Measurements from ENCODE around the gene CBX5.
"Not testable (repeated sequence)": the region's sequence is repeated elsewhere in the genome, so short reads cannot be mapped to it uniquely, and the experiment has no call there.

DNA sequence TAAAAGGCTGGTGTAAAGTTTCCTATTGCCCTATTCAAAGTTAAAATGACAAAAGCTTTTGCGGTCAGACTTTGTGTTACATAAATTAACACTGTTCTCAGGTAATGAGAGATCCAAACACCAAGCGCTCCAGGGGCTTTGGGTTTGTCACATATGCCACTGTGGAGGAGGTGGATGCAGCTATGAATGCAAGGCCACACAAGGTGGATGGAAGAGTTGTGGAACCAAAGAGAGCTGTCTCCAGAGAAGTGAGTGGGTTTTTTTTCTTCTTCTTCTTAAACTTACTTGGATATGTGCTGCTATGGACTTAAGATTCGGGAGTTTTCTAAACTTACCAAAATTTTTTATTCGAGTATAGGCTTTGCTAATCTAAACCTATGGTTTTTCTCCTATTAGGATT lies 1.8 kb upstream of the CBX5 start:
- not testable (repeated sequence) for TF ChIP-seq KLF13 (tag; IDR thresholded peaks at IDR 0.05; ENCODE audit: borderline replicate concordance, low read depth); ARHGAP35 (IDR thresholded peaks at IDR 0.05; ENCODE audit: partially characterized antibody); POLR2A (conservative IDR thresholded peaks at IDR 0.05); NR2C2 (CRISPR knock-in tag; IDR thresholded peaks at IDR 0.05); NR2C2 (tag; IDR thresholded peaks at IDR 0.05); MAZ (CRISPR knock-in tag; conservative IDR thresholded peaks at IDR 0.05 in 1 of 2, IDR thresholded peaks at IDR 0.05 in 1 of 2)
- TF ChIP-seq, protein P1, sequence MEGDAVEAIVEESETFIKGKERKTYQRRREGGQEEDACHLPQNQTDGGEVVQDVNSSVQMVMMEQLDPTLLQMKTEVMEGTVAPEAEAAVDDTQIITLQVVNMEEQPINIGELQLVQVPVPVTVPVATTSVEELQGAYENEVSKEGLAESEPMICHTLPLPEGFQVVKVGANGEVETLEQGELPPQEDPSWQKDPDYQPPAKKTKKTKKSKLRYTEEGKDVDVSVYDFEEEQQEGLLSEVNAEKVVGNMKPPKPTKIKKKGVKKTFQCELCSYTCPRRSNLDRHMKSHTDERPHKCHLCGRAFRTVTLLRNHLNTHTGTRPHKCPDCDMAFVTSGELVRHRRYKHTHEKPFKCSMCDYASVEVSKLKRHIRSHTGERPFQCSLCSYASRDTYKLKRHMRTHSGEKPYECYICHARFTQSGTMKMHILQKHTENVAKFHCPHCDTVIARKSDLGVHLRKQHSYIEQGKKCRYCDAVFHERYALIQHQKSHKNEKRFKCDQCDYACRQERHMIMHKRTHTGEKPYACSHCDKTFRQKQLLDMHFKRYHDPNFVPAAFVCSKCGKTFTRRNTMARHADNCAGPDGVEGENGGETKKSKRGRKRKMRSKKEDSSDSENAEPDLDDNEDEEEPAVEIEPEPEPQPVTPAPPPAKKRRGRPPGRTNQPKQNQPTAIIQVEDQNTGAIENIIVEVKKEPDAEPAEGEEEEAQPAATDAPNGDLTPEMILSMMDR (IDR thresholded peaks at IDR 0.05 in 2 of 3, conservative IDR thresholded peaks at IDR 0.05 in 1 of 3; ENCODE audit: insufficient read depth in 2 of 3, low read depth in 1 of 3, low read length in 3 of 3): not testable (repeated sequence)
- TF ChIP-seq, protein P2, sequence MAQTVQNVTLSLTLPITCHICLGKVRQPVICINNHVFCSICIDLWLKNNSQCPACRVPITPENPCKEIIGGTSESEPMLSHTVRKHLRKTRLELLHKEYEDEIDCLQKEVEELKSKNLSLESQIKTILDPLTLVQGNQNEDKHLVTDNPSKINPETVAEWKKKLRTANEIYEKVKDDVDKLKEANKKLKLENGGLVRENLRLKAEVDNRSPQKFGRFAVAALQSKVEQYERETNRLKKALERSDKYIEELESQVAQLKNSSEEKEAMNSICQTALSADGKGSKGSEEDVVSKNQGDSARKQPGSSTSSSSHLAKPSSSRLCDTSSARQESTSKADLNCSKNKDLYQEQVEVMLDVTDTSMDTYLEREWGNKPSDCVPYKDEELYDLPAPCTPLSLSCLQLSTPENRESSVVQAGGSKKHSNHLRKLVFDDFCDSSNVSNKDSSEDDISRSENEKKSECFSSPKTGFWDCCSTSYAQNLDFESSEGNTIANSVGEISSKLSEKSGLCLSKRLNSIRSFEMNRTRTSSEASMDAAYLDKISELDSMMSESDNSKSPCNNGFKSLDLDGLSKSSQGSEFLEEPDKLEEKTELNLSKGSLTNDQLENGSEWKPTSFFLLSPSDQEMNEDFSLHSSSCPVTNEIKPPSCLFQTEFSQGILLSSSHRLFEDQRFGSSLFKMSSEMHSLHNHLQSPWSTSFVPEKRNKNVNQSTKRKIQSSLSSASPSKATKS (CRISPR knock-in tag; IDR thresholded peaks at IDR 0.05): not testable (repeated sequence)
- TF ChIP-seq, protein P3, sequence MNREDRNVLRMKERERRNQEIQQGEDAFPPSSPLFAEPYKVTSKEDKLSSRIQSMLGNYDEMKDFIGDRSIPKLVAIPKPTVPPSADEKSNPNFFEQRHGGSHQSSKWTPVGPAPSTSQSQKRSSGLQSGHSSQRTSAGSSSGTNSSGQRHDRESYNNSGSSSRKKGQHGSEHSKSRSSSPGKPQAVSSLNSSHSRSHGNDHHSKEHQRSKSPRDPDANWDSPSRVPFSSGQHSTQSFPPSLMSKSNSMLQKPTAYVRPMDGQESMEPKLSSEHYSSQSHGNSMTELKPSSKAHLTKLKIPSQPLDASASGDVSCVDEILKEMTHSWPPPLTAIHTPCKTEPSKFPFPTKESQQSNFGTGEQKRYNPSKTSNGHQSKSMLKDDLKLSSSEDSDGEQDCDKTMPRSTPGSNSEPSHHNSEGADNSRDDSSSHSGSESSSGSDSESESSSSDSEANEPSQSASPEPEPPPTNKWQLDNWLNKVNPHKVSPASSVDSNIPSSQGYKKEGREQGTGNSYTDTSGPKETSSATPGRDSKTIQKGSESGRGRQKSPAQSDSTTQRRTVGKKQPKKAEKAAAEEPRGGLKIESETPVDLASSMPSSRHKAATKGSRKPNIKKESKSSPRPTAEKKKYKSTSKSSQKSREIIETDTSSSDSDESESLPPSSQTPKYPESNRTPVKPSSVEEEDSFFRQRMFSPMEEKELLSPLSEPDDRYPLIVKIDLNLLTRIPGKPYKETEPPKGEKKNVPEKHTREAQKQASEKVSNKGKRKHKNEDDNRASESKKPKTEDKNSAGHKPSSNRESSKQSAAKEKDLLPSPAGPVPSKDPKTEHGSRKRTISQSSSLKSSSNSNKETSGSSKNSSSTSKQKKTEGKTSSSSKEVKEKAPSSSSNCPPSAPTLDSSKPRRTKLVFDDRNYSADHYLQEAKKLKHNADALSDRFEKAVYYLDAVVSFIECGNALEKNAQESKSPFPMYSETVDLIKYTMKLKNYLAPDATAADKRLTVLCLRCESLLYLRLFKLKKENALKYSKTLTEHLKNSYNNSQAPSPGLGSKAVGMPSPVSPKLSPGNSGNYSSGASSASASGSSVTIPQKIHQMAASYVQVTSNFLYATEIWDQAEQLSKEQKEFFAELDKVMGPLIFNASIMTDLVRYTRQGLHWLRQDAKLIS (CRISPR knock-in tag; IDR thresholded peaks at IDR 0.05): not testable (repeated sequence)
